GM12878 (cell line): ENCODE measurements around the gene NGFR.

ENCODE experiments used
- CBX5 ChIP-seq: sonication (generic); IDR thresholded peaks from 2 replicates; pipeline ENCODE4 v1.6.1; 2016; ENCODE audit warnings: low read depth, moderate library complexity, mild to moderate bottlenecking, inconsistent platforms
- CEBPB ChIP-seq, 2 experiments: fragments of 150-350 bp in 1 of 2; IDR thresholded peaks; 2 replicates each; pipeline ENCODE4 v1.6.1; 2012 to 2014; ENCODE audit warnings: low read depth in 2 of 2, low read length in 2 of 2, borderline replicate concordance in 1 of 2, inconsistent platforms in 1 of 2
- EP300 ChIP-seq, 2 experiments: fragments of 150-350 bp in 1 of 2; IDR thresholded peaks; 2 replicates each; pipeline ENCODE4 v1.6.1; 2011 to 2012; ENCODE audit warnings: low read depth in 2 of 2, low read length in 2 of 2, borderline replicate concordance in 1 of 2, improper control_type of control experiment in 1 of 2, inconsistent platforms in 1 of 2; ENCODE audit not compliant: control insufficient read depth in 1 of 2
- MTA2 ChIP-seq: fragments of 450-650 bp; IDR thresholded peaks from 2 replicates; pipeline ENCODE4 v1.6.1; 2016; ENCODE audit warnings: low read depth, mild to moderate bottlenecking, moderate library complexity
- NR2C2 ChIP-seq: IDR thresholded peaks from 2 replicates; pipeline ENCODE4 v1.6.1; 2011; ENCODE audit warnings: borderline replicate concordance, low read depth; ENCODE audit not compliant: control insufficient read depth, insufficient read length
- POLR2A ChIP-seq: IDR thresholded peaks from 2 replicates; pipeline ENCODE4 v1.6.1; 2011; ENCODE audit warnings: low read depth, mild to moderate bottlenecking, low read length
- RFX5 ChIP-seq: IDR thresholded peaks from 2 replicates; pipeline ENCODE4 v1.6.1; 2011; ENCODE audit warnings: low read depth, low read length, improper control_type of control experiment
- ZNF622 ChIP-seq: fragments of 450-650 bp; IDR thresholded peaks from 2 replicates; pipeline ENCODE4 v1.6.1; 2017; ENCODE audit warnings: mild to moderate bottlenecking, inconsistent platforms
- TF ChIP-seq, protein P1 (sequence below): fragments of 450-650 bp; formaldehyde crosslinking; IDR thresholded peaks from 2 replicates; pipeline ENCODE4 v1.4.0; 2020; ENCODE audit warnings: mild to moderate bottlenecking, moderate library complexity
- TF ChIP-seq, protein P2 (sequence below): IDR thresholded peaks from 2 replicates; pipeline ENCODE4 v1.6.1; 2011; ENCODE audit warnings: low read depth, mild to moderate bottlenecking, low read length, moderate library complexity, borderline replicate concordance; ENCODE audit errors: extremely low read depth
- TF ChIP-seq, protein P3 (sequence below), 3 experiments: IDR thresholded peaks in 2 of 3; conservative IDR thresholded peaks in 1 of 3; 2 replicates each; pipeline ENCODE4 v1.5.1; 2011; ENCODE audit warnings: low read depth in 3 of 3, low read length in 3 of 3, mild to moderate bottlenecking in 3 of 3, control low read depth in 2 of 3, moderate library complexity in 2 of 3, inconsistent platforms in 1 of 3, mixed read lengths in 1 of 3; ENCODE audit not compliant: control insufficient read depth in 2 of 3, insufficient read depth in 1 of 3; ENCODE audit errors: extremely low read depth in 1 of 3
- TF ChIP-seq, protein P4 (sequence below): IDR thresholded peaks from 2 replicates; pipeline ENCODE4 v1.6.1; 2012; ENCODE audit warnings: mild to moderate bottlenecking, low read depth, low read length

DNA sequence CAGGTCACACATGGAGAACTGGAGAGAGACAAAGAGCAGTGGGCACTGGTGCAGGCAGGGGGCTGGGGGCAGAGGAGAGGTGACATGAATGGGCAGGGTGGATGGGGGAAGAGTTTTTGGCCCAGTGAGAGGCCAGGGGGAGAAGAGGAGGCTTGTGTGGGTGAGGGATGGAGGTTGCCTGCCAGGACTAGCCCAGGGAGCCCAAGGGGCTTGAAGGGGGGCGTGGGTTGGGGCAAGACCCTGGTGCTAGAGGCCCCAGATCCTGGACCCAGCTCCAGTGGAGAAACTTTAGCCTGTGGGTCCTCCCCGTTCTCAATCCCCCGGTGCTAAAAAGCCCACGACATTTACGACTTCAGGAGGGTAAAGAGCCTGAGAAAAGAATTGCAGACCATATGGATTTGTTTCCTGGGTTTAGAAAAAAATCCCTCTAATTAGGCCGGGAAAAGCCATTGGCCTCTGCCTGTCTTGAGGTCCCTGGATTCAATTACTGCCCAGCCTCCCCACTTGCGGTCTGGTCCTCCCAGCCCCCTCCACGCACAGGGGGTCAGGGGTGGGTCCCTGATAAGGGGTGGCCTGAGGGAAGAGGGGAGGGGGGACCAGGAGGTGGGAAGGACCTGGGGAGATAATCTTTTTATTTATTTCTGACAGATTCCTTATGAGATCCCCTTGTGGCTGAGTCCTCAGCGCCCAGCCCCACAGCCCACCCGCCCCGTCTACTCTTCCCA is 33.0 kb downstream of the NGFR start:
- TF ChIP-seq, protein P1, sequence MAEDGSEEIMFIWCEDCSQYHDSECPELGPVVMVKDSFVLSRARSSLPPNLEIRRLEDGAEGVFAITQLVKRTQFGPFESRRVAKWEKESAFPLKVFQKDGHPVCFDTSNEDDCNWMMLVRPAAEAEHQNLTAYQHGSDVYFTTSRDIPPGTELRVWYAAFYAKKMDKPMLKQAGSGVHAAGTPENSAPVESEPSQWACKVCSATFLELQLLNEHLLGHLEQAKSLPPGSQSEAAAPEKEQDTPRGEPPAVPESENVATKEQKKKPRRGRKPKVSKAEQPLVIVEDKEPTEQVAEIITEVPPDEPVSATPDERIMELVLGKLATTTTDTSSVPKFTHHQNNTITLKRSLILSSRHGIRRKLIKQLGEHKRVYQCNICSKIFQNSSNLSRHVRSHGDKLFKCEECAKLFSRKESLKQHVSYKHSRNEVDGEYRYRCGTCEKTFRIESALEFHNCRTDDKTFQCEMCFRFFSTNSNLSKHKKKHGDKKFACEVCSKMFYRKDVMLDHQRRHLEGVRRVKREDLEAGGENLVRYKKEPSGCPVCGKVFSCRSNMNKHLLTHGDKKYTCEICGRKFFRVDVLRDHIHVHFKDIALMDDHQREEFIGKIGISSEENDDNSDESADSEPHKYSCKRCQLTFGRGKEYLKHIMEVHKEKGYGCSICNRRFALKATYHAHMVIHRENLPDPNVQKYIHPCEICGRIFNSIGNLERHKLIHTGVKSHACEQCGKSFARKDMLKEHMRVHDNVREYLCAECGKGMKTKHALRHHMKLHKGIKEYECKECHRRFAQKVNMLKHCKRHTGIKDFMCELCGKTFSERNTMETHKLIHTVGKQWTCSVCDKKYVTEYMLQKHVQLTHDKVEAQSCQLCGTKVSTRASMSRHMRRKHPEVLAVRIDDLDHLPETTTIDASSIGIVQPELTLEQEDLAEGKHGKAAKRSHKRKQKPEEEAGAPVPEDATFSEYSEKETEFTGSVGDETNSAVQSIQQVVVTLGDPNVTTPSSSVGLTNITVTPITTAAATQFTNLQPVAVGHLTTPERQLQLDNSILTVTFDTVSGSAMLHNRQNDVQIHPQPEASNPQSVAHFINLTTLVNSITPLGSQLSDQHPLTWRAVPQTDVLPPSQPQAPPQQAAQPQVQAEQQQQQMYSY (CRISPR knock-in tag), result no peak
- TF ChIP-seq, protein P2, sequence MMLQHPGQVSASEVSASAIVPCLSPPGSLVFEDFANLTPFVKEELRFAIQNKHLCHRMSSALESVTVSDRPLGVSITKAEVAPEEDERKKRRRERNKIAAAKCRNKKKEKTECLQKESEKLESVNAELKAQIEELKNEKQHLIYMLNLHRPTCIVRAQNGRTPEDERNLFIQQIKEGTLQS, result no peak
- TF ChIP-seq NR2C2, result no peak
- TF ChIP-seq EP300 (IDR thresholded peaks at IDR 0.05; ENCODE audit: borderline replicate concordance in 1 of 2, control insufficient read depth in 1 of 2, low read depth in 2 of 2, low read length in 2 of 2), result no peak
- no peak for TF ChIP-seq CBX5
- TF ChIP-seq, protein P3, sequence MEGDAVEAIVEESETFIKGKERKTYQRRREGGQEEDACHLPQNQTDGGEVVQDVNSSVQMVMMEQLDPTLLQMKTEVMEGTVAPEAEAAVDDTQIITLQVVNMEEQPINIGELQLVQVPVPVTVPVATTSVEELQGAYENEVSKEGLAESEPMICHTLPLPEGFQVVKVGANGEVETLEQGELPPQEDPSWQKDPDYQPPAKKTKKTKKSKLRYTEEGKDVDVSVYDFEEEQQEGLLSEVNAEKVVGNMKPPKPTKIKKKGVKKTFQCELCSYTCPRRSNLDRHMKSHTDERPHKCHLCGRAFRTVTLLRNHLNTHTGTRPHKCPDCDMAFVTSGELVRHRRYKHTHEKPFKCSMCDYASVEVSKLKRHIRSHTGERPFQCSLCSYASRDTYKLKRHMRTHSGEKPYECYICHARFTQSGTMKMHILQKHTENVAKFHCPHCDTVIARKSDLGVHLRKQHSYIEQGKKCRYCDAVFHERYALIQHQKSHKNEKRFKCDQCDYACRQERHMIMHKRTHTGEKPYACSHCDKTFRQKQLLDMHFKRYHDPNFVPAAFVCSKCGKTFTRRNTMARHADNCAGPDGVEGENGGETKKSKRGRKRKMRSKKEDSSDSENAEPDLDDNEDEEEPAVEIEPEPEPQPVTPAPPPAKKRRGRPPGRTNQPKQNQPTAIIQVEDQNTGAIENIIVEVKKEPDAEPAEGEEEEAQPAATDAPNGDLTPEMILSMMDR (IDR thresholded peaks at IDR 0.05 in 2 of 3, conservative IDR thresholded peaks at IDR 0.05 in 1 of 3; ENCODE audit: control insufficient read depth in 2 of 3, extremely low read depth in 1 of 3, insufficient read depth in 1 of 3, low read depth in 3 of 3, low read length in 3 of 3), result no peak
- no peak for TF ChIP-seq CEBPB (IDR thresholded peaks at IDR 0.05; ENCODE audit: borderline replicate concordance in 1 of 2, low read depth in 2 of 2, low read length in 2 of 2)
- TF ChIP-seq, protein P4, sequence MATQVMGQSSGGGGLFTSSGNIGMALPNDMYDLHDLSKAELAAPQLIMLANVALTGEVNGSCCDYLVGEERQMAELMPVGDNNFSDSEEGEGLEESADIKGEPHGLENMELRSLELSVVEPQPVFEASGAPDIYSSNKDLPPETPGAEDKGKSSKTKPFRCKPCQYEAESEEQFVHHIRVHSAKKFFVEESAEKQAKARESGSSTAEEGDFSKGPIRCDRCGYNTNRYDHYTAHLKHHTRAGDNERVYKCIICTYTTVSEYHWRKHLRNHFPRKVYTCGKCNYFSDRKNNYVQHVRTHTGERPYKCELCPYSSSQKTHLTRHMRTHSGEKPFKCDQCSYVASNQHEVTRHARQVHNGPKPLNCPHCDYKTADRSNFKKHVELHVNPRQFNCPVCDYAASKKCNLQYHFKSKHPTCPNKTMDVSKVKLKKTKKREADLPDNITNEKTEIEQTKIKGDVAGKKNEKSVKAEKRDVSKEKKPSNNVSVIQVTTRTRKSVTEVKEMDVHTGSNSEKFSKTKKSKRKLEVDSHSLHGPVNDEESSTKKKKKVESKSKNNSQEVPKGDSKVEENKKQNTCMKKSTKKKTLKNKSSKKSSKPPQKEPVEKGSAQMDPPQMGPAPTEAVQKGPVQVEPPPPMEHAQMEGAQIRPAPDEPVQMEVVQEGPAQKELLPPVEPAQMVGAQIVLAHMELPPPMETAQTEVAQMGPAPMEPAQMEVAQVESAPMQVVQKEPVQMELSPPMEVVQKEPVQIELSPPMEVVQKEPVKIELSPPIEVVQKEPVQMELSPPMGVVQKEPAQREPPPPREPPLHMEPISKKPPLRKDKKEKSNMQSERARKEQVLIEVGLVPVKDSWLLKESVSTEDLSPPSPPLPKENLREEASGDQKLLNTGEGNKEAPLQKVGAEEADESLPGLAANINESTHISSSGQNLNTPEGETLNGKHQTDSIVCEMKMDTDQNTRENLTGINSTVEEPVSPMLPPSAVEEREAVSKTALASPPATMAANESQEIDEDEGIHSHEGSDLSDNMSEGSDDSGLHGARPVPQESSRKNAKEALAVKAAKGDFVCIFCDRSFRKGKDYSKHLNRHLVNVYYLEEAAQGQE, result no peak
- TF ChIP-seq MTA2, result no peak
- TF ChIP-seq ZNF622, result no peak
- TF ChIP-seq RFX5, result no peak
- no peak for TF ChIP-seq POLR2A
